ENCODE data around the gene MAFG. TPM values are rescaled to one million over a fixed set of nuclear protein-coding genes. Genes with fewer than 3 reads are reported as not detected.

Gene MAFG
- total RNA-seq, 1 experiment from 2014 or later = 29.1 TPM

- TF ChIP-seq CTCF (IDR thresholded peaks at IDR 0.05; ENCODE audit: insufficient read depth in 1 of 2, low read depth in 1 of 2, low read length in 1 of 2, severe bottlenecking in 1 of 2, unreplicated experiment in 1 of 2) = no peak
- H3K36me3 Mint-ChIP-seq (ENCODE audit: insufficient read depth, unreplicated experiment) = peaks cover 96% of the 10 kb centered on the region
- H3K9me3 ChIP-seq = no peaks in the 10 kb centered on the region
- no TSS peak for BruUV-seq (replicated peaks)
- POLR2A ChIA-PET = interaction anchor here (0.6 to 1.1 kb wide), 2 partner anchors 9 to 21 kb away, joined by 4 read pairs; partner anchors contain the start of gene P4HB
- peak in 1 of 2 experiments; percentile 54 for DNase-seq
- H3K4me1 ChIP-seq = peaks cover 50% of the 10 kb centered on the region
- H3K4me3 ChIP-seq (ENCODE audit: low read depth, low read length) = peak overlapping the region; percentile 81
- H3K4me1 Mint-ChIP-seq (ENCODE audit: low read depth, unreplicated experiment) = peaks cover 16% of the 10 kb centered on the region
- H3K4me3 Mint-ChIP-seq (ENCODE audit: unreplicated experiment) = peak overlapping the region; percentile 77
- H3K27ac Mint-ChIP-seq (ENCODE audit: unreplicated experiment) = peak overlapping the region; percentile 90
- H3K36me3 ChIP-seq (ENCODE audit: control insufficient read depth, insufficient read depth, low read length) = peaks cover 4% of the 10 kb centered on the region; the same call in 1 of the 2 replicates
- CTCF ChIA-PET = interaction anchor here (0.6 kb wide), 1 partner anchor 355 kb away, joined by 3 read pairs; no protein-coding TSS in a partner anchor
- intact Hi-C loops (cut with micrococcal nuclease; ENCODE audit: unreplicated experiment) = loop anchor here (5.0 kb wide), 1 partner anchor 152 kb away; the partner anchor contains the start of genes CENPX and LRRC45
- no peaks in the 10 kb centered on the region for H3K27me3 Mint-ChIP-seq (ENCODE audit: insufficient read depth, unreplicated experiment)
- H3K9me3 Mint-ChIP-seq (ENCODE audit: unreplicated experiment) = no peaks in the 10 kb centered on the region
- H3K27me3 ChIP-seq (replicated peaks; ENCODE audit: control insufficient read depth, insufficient read depth, low read length) = no peaks in the 10 kb centered on the region
Observed at GRCh38 chr17:81870131-81870980, 57.2 kb downstream of the MAFG start.

- peak; percentile 54 to 62 for DNase-seq
- Mint-ChIP-seq H3K36me3 (ENCODE audit: insufficient read depth, unreplicated experiment) (peaks cover 97% of the 10 kb centered on the region), H3K27me3 (ENCODE audit: insufficient read depth, unreplicated experiment) (no peaks in the 10 kb centered on the region), H3K9me3 (ENCODE audit: unreplicated experiment) (no peaks in the 10 kb centered on the region), H3K27ac (ENCODE audit: unreplicated experiment) (peak overlapping the region; percentile 90), H3K4me3 (ENCODE audit: unreplicated experiment) (peak overlapping the region; percentile 77), H3K4me1 (ENCODE audit: low read depth, unreplicated experiment) (peaks cover 16% of the 10 kb centered on the region)
- peak; percentile 54 to 74 for TF ChIP-seq CTCF (IDR thresholded peaks at IDR 0.05; ENCODE audit: insufficient read depth in 1 of 2, low read depth in 1 of 2, low read length in 1 of 2, severe bottlenecking in 1 of 2, unreplicated experiment in 1 of 2)
- BruUV-seq (replicated peaks) = no TSS peak
- Histone ChIP-seq H3K27me3 (replicated peaks; ENCODE audit: control insufficient read depth, insufficient read depth, low read length) (no peaks in the 10 kb centered on the region), H3K9me3 (no peaks in the 10 kb centered on the region), H3K36me3 (ENCODE audit: control insufficient read depth, insufficient read depth, low read length) (peaks cover 4% of the 10 kb centered on the region; the same call in 1 of the 2 replicates), H3K4me3 (ENCODE audit: low read depth, low read length) (peak overlapping the region; percentile 81), H3K4me1 (peaks cover 50% of the 10 kb centered on the region)
- CTCF ChIA-PET = interaction anchor here (0.8 to 1.0 kb wide), 2 partner anchors 158 to 168 kb away, joined by 3 to 4 read pairs; partner anchors contain the start of gene DCXR
- intact Hi-C loops (cut with micrococcal nuclease; ENCODE audit: unreplicated experiment) = loop anchor here (5.0 kb wide), 1 partner anchor 153 kb away; the partner anchor contains the start of genes CENPX and LRRC45
- POLR2A ChIA-PET = interaction anchor here (0.6 to 1.1 kb wide), 4 partner anchors 9 to 587 kb away, joined by 3 to 4 read pairs (median 4); partner anchors contain the start of gene P4HB
Observed at GRCh38 chr17:81869221-81870130, 58.1 kb downstream of the MAFG start.
